H1 (cell line): ENCODE measurements around the gene ZNF622. TPM values are rescaled to one million over a fixed set of nuclear protein-coding genes. Genes with fewer than 3 reads are reported as not detected.

Experiments
- CTCF ChIA-PET: fragments of 300-600 bp; sonication (Branson Sonifier 250); formaldehyde crosslinking; loops from one replicate; lab custom pipeline; 2021; ENCODE audit not compliant: partially characterized antibody; lab: Charles Lee
- POLR2A ChIA-PET: fragments of 300-600 bp; sonication (Branson Sonifier 250); formaldehyde crosslinking; loops from one replicate; lab custom pipeline; 2021; ENCODE audit warnings: inconsistent platforms; ENCODE audit not compliant: partially characterized antibody; lab: Charles Lee
- DNase-seq, 2 experiments: peaks; one replicate each; pipeline versions ENCODE4 v3.0.0 to v3.0.0-alpha.2; 2010 to 2022; ENCODE audit warnings: low spot score in 2 of 2, low read depth in 1 of 2, mixed read lengths in 1 of 2
- FAIRE-seq: peaks from 2 replicates; lab custom pipeline; 2011; peaks lifted over from hg19 to GRCh38; lab: Jason Lieb, UNC
- H2AFZ ChIP-seq: 2 replicates; pipeline ENCODE4 v1.8.1; 2012; ENCODE audit warnings: low read length, inconsistent platforms
- H2AK5ac ChIP-seq: 2 replicates; pipeline ENCODE4 v1.6.1; 2013; ENCODE audit warnings: low read depth, low read length
- H2BK120ac ChIP-seq: replicated peaks from 2 replicates; pipeline ENCODE3; 2013; ENCODE audit warnings: low read depth, low read length, inconsistent platforms
- H2BK12ac ChIP-seq: 2 replicates; pipeline ENCODE4 v1.6.1; 2013; ENCODE audit warnings: low read depth, low read length
- H2BK15ac ChIP-seq: 2 replicates; pipeline ENCODE4 v1.6.1; 2013; ENCODE audit warnings: low read length
- H2BK20ac ChIP-seq: 2 replicates; pipeline ENCODE4 v1.6.1; 2013; ENCODE audit warnings: low read length
- H2BK5ac ChIP-seq: 2 replicates; pipeline ENCODE4 v1.6.1; 2013; ENCODE audit warnings: low read depth, low read length
- H3K14ac ChIP-seq: 2 replicates; pipeline ENCODE4 v1.6.1; 2013; ENCODE audit warnings: inconsistent platforms; ENCODE audit not compliant: insufficient read length
- H3K18ac ChIP-seq: 2 replicates; pipeline ENCODE4 v1.6.1; 2013; ENCODE audit warnings: low read length; ENCODE audit errors: extremely low read depth
- H3K23ac ChIP-seq: 2 replicates; pipeline ENCODE4 v1.6.1; 2013; ENCODE audit warnings: inconsistent platforms; ENCODE audit not compliant: insufficient read length
- H3K23me2 ChIP-seq: 2 replicates; pipeline ENCODE4 v1.6.1; 2013; ENCODE audit warnings: low read depth, low read length
- H3K27ac ChIP-seq: 2 replicates; pipeline ENCODE4 v1.6.1; 2011; ENCODE audit warnings: low read depth, low read length, inconsistent platforms
- H3K27me3 ChIP-seq, 4 experiments: replicated peaks in 1 of 4; 1 replicate in 1 of 4; 2 replicates in 3 of 4; pipeline versions ENCODE4 v1.6.1 to v1.8.1; 2011 to 2013; ENCODE audit warnings: low read length in 3 of 4, mild to moderate bottlenecking in 3 of 4, inconsistent platforms in 2 of 4, mixed read lengths in 2 of 4, moderate library complexity in 1 of 4; ENCODE audit not compliant: control insufficient read depth in 3 of 4, insufficient read depth in 3 of 4; ENCODE audit errors: extremely low read depth in 1 of 4
- H3K36me3 ChIP-seq, 4 experiments: 2 replicates each; pipeline versions ENCODE4 v1.6.1 to v1.8.1; 2011 to 2013; ENCODE audit warnings: mild to moderate bottlenecking in 4 of 4, low read length in 3 of 4, moderate library complexity in 2 of 4, control low read depth in 1 of 4, inconsistent platforms in 1 of 4; ENCODE audit not compliant: insufficient read depth in 4 of 4, control insufficient read depth in 2 of 4
- H3K4ac ChIP-seq: replicated peaks from 2 replicates; pipeline ENCODE3; 2013; ENCODE audit warnings: low read length, low read depth, mixed read lengths, inconsistent platforms; ENCODE audit not compliant: insufficient read length
- H3K4me1 ChIP-seq, 4 experiments: replicated peaks in 1 of 4; 1 replicate in 1 of 4; 2 replicates in 3 of 4; pipeline versions ENCODE4 v1.6.1 to v1.8.1; 2011 to 2013; ENCODE audit warnings: low read length in 3 of 4, inconsistent platforms in 2 of 4, mixed read lengths in 1 of 4; ENCODE audit not compliant: insufficient read depth in 4 of 4, control insufficient read depth in 3 of 4
- H3K4me2 ChIP-seq, 2 experiments: 2 replicates each; pipeline versions ENCODE4 v1.6.1 to v1.8.1; 2011 to 2013; ENCODE audit warnings: low read depth in 2 of 2, low read length in 2 of 2, control low read depth in 1 of 2, inconsistent platforms in 1 of 2, mild to moderate bottlenecking in 1 of 2; ENCODE audit not compliant: insufficient read depth in 1 of 2
- H3K4me3 ChIP-seq, 4 experiments: fragments of 200-600, 300-600 bp in 1 of 4; sonication (generic), shearing (Covaris generic), sonication (Bioruptor Twin) in 1 of 4; 2 replicates each; pipeline versions ENCODE4 v1.5.1 to v1.8.1; 2011 to 2016; ENCODE audit warnings: low read length in 4 of 4, low read depth in 3 of 4, control low read depth in 2 of 4, inconsistent platforms in 2 of 4, mild to moderate bottlenecking in 2 of 4, mixed read lengths in 1 of 4, moderate library complexity in 1 of 4; ENCODE audit not compliant: insufficient read depth in 2 of 4; ENCODE audit errors: extremely low read depth in 1 of 4
- H3K56ac ChIP-seq: replicated peaks from 2 replicates; pipeline ENCODE3; 2013; ENCODE audit warnings: low read depth, mild to moderate bottlenecking, mixed read lengths, low read length, inconsistent platforms; ENCODE audit not compliant: insufficient read length
- H3K79me1 ChIP-seq: 2 replicates; pipeline ENCODE4 v1.6.1; 2013; ENCODE audit warnings: low read depth, low read length, control low read depth
- H3K79me2 ChIP-seq, 2 experiments: 2 replicates each; pipeline versions ENCODE4 v1.6.1 to v1.8.1; 2012 to 2013; ENCODE audit warnings: low read length in 2 of 2, mild to moderate bottlenecking in 2 of 2, inconsistent platforms in 1 of 2; ENCODE audit not compliant: insufficient read depth in 2 of 2, control insufficient read depth in 1 of 2
- H3K9ac ChIP-seq, 4 experiments: replicated peaks in 1 of 4; 1 replicate in 1 of 4; 2 replicates in 3 of 4; pipeline versions ENCODE4 v1.6.1 to v1.8.1; 2011 to 2013; ENCODE audit warnings: low read depth in 3 of 4, low read length in 3 of 4, control low read depth in 2 of 4, mild to moderate bottlenecking in 2 of 4, moderate library complexity in 2 of 4, inconsistent platforms in 1 of 4; ENCODE audit errors: extremely low read depth in 1 of 4
- H3K9me3 ChIP-seq, 2 experiments: 2 replicates each; pipeline versions ENCODE4 v1.6.1 to v1.8.1; 2012 to 2013; ENCODE audit warnings: mild to moderate bottlenecking in 2 of 2, moderate library complexity in 2 of 2, control low read depth in 1 of 2, inconsistent platforms in 1 of 2, low read depth in 1 of 2, low read length in 1 of 2, mixed read lengths in 1 of 2; ENCODE audit not compliant: insufficient read depth in 2 of 2
- H4K20me1 ChIP-seq, 2 experiments: replicated peaks in 1 of 2; 2 replicates each; pipeline versions ENCODE3 to v1.8.1; 2011 to 2013; ENCODE audit warnings: inconsistent platforms in 2 of 2, low read length in 2 of 2, mild to moderate bottlenecking in 1 of 2; ENCODE audit not compliant: insufficient read depth in 2 of 2, control insufficient read depth in 1 of 2
- H4K5ac ChIP-seq: 2 replicates; pipeline ENCODE4 v1.6.1; 2013; ENCODE audit warnings: low read length, low read depth, mixed read lengths, inconsistent platforms; ENCODE audit not compliant: insufficient read length
- H4K8ac ChIP-seq: 2 replicates; pipeline ENCODE4 v1.8.0; 2013; ENCODE audit warnings: mild to moderate bottlenecking, moderate library complexity, low read length, inconsistent platforms; ENCODE audit not compliant: insufficient read depth; ENCODE audit errors: extremely low read depth
- H4K91ac ChIP-seq: replicated peaks from 2 replicates; pipeline ENCODE3; 2013; ENCODE audit warnings: low read length, mixed read lengths, inconsistent platforms; ENCODE audit not compliant: insufficient read length
- CTBP2 ChIP-seq: IDR thresholded peaks from 2 replicates; pipeline ENCODE4 v1.7.0; 2011; ENCODE audit warnings: borderline replicate concordance, mild to moderate bottlenecking, moderate library complexity, mixed read lengths, low read length; ENCODE audit not compliant: insufficient read depth, insufficient read length
- EP300 ChIP-seq, 2 experiments: IDR thresholded peaks; 1 replicate in 1 of 2; 2 replicates in 1 of 2; pipeline ENCODE4 v1.6.1; 2011 to 2012; ENCODE audit warnings: low read depth in 2 of 2, low read length in 2 of 2, mild to moderate bottlenecking in 2 of 2, borderline replicate concordance in 1 of 2, inconsistent platforms in 1 of 2, moderate library complexity in 1 of 2
- JUND ChIP-seq: IDR thresholded peaks from 2 replicates; pipeline ENCODE4 v1.6.1; 2011; ENCODE audit warnings: mild to moderate bottlenecking, improper control_type of control experiment, low read length
- KDM4A ChIP-seq: IDR thresholded peaks from one replicate; pipeline ENCODE4 v1.7.1; 2012; ENCODE audit warnings: low read depth, mild to moderate bottlenecking, moderate library complexity, low read length, inconsistent platforms; ENCODE audit not compliant: severe bottlenecking
- RAD21 ChIP-seq, 2 experiments: IDR thresholded peaks in 1 of 2; conservative IDR thresholded peaks in 1 of 2; 2 replicates each; pipeline ENCODE4 v1.6.1; 2011; ENCODE audit warnings: low read depth in 2 of 2, low read length in 2 of 2, improper control_type of control experiment in 1 of 2, inconsistent platforms in 1 of 2, mild to moderate bottlenecking in 1 of 2, moderate library complexity in 1 of 2
- SAP30 ChIP-seq: fragments of 300-600 bp; sonication (generic); IDR thresholded peaks from 2 replicates; pipeline ENCODE4 v1.7.1; 2012; ENCODE audit warnings: low read length, moderate library complexity, mild to moderate bottlenecking, inconsistent platforms; ENCODE audit not compliant: insufficient read depth, insufficient replicate concordance
- SUZ12 ChIP-seq: fragments of 200-600 bp; sonication (generic); IDR thresholded peaks from 2 replicates; pipeline ENCODE4 v1.6.1; 2012; ENCODE audit warnings: mild to moderate bottlenecking, inconsistent platforms, low read length, moderate library complexity, mixed read lengths
- WGBS, 2 experiments: shearing (Covaris generic) in 1 of 2; methylation state at CpG; one replicate each; pipeline versions ENCODE4 v1.1.6 to v1.1.7; 2013 to 2015; ENCODE audit warnings: low lambda C conversion rate in 2 of 2, mixed read lengths in 2 of 2, inconsistent platforms in 1 of 2, low coverage in 1 of 2, missing lambda C conversion rate in 1 of 2; ENCODE audit not compliant: insufficient replicate concordance in 2 of 2, insufficient coverage in 1 of 2, insufficient read length in 1 of 2; ENCODE audit errors: extremely low coverage in 1 of 2, missing lambda C conversion rate in 1 of 2; 5-methylcytosine and 5-hydroxymethylcytosine counted together
- polyA plus RNA-seq, 7 experiments: library from polyadenylated mRNA; depleted of rRNA in 3 of 7; stranded (reverse) in 5 of 7; unstranded in 2 of 7; fragments of >200 nt in 5 of 7; fragments of 200-250 nt in 2 of 7; gene quantifications; 1 replicate in 5 of 7; 2 replicates in 1 of 7; 4 replicates in 1 of 7; pipeline versions ENCODE4 v1.2.1 to v1.2.3, GENCODE V29; 2011 to 2013; ENCODE audit warnings: missing spikeins in 2 of 7, mixed read lengths in 2 of 7
- total RNA-seq: library from RNA; stranded (reverse); fragmentation: NEBNext Ultra II Directional; extraction: Animal tissue kit (Norgen Biotek cat#: 25700); gene quantifications from 2 replicates; pipeline ENCODE4 v1.2.1, GENCODE V29; 2021
- TF ChIP-seq, protein P1 (sequence below): IDR thresholded peaks from 2 replicates; pipeline ENCODE4 v1.6.1; 2011; ENCODE audit warnings: low read depth, mild to moderate bottlenecking, low read length; ENCODE audit not compliant: insufficient read depth

ZNF622 gene
- total and polyA plus RNA-seq, 2 of the 8 experiments (the other 6 are each of a cell fraction or from before 2014, with no cell fraction given) = 8.8 to 30.8 TPM

DNA sequence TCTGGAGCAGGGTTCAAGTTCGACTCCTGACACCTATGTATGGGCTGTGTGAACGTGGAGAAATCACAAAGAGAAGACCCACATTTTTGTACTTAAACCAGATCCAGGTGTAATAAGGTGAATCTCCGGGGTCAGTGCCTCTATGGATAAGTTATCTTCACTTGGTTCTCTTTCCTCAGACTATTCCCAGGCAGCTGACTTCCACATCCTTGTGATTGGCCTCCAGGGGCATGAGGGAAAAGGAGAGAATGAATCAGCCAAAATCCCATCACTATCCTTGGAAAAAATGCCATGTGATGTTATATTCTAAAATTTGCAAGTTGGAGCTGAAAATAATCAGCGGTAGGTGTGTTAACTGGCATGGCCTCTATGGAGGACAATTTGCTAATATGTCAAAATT lies 37.2 kb downstream of the ZNF622 start:
- Histone ChIP-seq H2BK20ac (no peak overlapping the region), H2BK15ac (no peak overlapping the region), H3K79me2 (no peaks in the 10 kb centered on the region), H3K27me3 (no peaks in the 10 kb centered on the region), H3K23me2 (no peaks in the 10 kb centered on the region; the same call in 1 of the 2 replicates), H3K4me3 (no peak overlapping the region), H3K27ac (no peak overlapping the region), H3K9me3 (no peaks in the 10 kb centered on the region), H2AK5ac (no peak overlapping the region), H4K20me1 (no peaks in the 10 kb centered on the region), H2AFZ (no peak overlapping the region), H3K36me3 (no peaks in the 10 kb centered on the region; a peak in 1 of 8 replicates), H3K56ac (no peak overlapping the region), H2BK5ac (no peak overlapping the region), H3K18ac (no peak overlapping the region), H4K8ac (no peak overlapping the region), H3K4ac (no peak overlapping the region), H4K5ac (no peak overlapping the region), H4K91ac (no peak overlapping the region), H3K79me1 (no peaks in the 10 kb centered on the region), H3K14ac (no peak overlapping the region), H3K9ac (no peak overlapping the region), H3K4me1 (peaks cover 2 to 16% (median 5%) of the 10 kb centered on the region in 4 experiments; a peak in 6 of 7 replicates), H2BK120ac (no peak overlapping the region), H2BK12ac (peak overlapping the region; percentile 28; the same call in 1 of the 2 replicates), H3K23ac (no peak overlapping the region), H3K4me2 (no peak overlapping the region)
- FAIRE-seq = no peak
- DNase-seq = no peak
- ChIA-PET POLR2A (no interaction called here), CTCF (interaction anchor here (0.9 to 2.7 kb wide), 6 partner anchors 9 to 344 kb away, joined by 3 to 17 read pairs (median 4); no protein-coding TSS in a partner anchor)
- 80% methylated on average over 4 of the region's 4 CpGs; no CpG with 5 or more reads in 1 of the 2 experiments for WGBS, 2 experiments
- no peak for TF ChIP-seq JUND
- no peak for TF ChIP-seq CTBP2
- no peak for TF ChIP-seq SUZ12
- 0 out of 4 replicates have a peak, but pooled peaks of 1 of the 2 experiments have one; percentile 5 for TF ChIP-seq RAD21 (IDR thresholded peaks at IDR 0.05 in 1 of 2, conservative IDR thresholded peaks at IDR 0.05 in 1 of 2; ENCODE audit: low read depth in 2 of 2, low read length in 2 of 2)
- TF ChIP-seq, protein P1, sequence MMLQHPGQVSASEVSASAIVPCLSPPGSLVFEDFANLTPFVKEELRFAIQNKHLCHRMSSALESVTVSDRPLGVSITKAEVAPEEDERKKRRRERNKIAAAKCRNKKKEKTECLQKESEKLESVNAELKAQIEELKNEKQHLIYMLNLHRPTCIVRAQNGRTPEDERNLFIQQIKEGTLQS = no peak
- TF ChIP-seq SAP30 = no peak
- TF ChIP-seq EP300 (IDR thresholded peaks at IDR 0.05; ENCODE audit: borderline replicate concordance in 1 of 2, low read depth in 2 of 2, low read length in 2 of 2) = no peak
- no peak for TF ChIP-seq KDM4A
